Kidney tubule cell (primary cell): ENCODE measurements around the gene TSPAN8.
"Not testable (repeated sequence)": the region's sequence is repeated elsewhere in the genome, so short reads cannot be mapped to it uniquely, and the experiment has no call there.

Experiments used
- DNase-seq: peaks from one replicate; pipeline ENCODE4 v3.0.0-alpha.2; 2018; ENCODE audit warnings: low spot score

TSPAN8 gene

GRCh38 chr12:71157601-71158233 lies at the start of gene TSPAN8:
Gene TSPAN8, minus strand, starts transcription at chr12:71157999. Its CDS starts 321 bp downstream, at chr12:71157678.
- DNase-seq: no peak

GRCh38 chr12:71201136-71201679 lies 43.4 kb upstream of the TSPAN8 start:
- DNase-seq: no peak

DNA sequence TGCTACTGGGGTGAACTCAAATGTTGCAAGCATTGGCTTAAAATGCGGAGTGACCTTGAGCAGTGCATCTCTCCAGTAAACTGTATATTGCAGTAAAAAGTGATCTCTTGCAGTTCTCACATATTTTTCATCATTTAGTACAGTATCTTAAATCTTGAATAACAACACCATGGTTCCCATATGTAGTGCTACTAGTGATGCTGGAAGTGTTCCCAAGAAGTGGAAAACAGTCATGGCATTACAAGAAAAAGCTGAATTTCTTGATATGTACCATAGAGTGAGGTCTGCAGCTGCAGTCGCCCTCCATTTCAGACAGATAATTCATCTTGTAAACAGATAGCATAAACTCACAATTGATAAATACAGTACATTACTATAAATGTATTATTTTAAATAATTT lies 42.9 kb upstream of the TSPAN8 start:
- DNase-seq: no peak

- DNase-seq: peak; percentile 7
Measured at GRCh38 chr12:71197460-71197859, 39.7 kb upstream of the TSPAN8 start.

DNA sequence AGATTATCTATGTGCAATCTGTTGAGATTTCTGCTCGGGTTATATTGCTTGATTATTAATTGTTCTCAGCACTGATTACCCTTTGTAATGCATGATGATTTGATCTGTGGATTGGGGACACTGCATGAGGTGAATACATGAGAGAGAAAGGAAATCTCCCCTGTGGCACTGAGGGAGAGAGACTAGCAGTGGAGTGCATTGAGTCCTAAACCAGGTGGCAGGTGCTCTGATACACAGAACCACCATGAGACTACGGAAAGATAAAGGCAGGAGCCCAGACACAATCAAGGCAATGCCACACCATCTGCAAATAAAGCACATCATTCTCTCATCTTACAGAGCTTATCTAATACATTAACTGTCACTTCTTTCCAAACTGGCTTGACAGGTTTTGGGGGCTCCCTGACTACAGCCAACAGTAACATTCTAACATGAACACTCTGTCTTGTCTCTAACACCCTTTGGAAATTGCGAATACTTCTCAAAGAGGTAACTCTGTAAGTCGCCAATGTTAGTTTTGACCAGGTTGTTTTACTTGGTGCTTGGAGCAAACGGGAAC lies 37.6 kb upstream of the TSPAN8 start:
- DNase-seq: no peak

DNA sequence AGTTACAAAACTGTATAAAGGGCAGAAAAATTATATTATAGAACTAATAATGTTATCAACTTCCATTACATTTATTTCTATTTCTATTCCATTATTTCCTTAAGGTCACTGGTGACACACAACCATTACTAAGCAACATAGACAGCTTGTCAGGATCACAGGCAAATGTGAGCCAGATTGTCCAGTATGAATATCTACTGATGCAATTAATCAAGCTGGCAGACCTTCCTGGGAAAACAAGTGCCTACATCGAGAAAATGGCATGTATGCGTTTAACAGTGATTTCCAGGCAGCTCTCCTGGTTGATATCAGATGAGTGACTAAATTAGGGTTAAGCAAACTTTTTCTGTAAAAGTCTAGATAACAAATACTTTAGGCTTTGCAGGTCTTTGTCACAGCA lies 36.9 kb upstream of the TSPAN8 start:
- no peak for DNase-seq

- no peak for DNase-seq
Measured at GRCh38 chr12:71193041-71193440, 35.2 kb upstream of the TSPAN8 start.

DNA sequence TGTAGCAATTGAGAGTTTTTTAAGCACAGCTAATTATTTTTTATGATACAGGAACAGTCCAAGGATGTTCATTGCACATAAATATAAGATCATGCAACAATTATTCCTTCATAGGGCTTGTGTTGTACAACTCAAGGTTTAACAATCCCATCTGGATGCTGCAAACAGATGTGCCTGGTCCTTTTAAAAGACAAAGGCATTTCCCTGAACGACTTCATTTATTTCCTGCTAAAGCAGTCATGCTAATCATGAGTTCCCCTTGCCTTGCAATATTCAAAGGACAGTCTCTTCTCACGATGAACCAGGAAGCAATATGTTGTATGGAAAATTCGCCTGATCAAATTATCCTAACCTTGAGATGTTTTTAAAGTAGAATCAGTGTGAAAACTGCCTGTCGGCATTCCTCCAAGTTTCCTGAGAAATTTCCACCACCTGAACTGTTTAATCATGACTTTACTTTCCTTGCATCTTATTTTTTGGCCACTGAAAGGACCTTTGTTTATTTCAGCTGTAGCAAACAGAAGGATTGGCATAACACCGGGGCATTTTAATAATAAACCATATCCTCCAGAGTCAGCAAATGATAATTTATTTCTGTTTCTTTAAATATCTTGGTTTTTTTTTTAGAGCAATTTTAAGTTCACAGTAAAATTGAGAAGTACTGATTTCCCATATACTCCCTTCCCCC lies 33.9 kb upstream of the TSPAN8 start:
- DNase-seq: peak; percentile 10

- DNase-seq: no peak
Measured at GRCh38 chr12:71190822-71191221, 33.0 kb upstream of the TSPAN8 start.

GRCh38 chr12:71187379-71187778 lies 29.6 kb upstream of the TSPAN8 start:
- no peak for DNase-seq

GRCh38 chr12:71186571-71187288 lies 28.9 kb upstream of the TSPAN8 start:
- no peak for DNase-seq

DNA sequence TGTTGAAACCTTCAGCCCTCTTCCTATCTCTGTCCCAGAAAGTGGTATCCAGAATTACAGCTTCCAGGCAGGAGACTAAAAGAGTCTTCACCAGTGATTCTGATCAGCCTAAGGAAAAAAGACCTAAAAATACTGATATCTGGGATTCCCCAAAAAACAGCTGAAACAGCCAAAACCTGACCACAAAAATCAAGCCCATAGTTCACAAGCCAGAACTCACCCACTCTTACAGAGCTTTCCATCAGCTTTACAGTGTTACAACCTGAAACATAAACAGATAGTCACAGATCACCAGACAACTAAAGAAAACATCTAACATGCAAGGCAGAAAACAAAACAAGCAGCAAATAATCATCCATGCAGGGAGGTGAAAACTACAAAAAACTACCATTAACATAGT lies 26.0 kb upstream of the TSPAN8 start:
- DNase-seq: no peak

DNA sequence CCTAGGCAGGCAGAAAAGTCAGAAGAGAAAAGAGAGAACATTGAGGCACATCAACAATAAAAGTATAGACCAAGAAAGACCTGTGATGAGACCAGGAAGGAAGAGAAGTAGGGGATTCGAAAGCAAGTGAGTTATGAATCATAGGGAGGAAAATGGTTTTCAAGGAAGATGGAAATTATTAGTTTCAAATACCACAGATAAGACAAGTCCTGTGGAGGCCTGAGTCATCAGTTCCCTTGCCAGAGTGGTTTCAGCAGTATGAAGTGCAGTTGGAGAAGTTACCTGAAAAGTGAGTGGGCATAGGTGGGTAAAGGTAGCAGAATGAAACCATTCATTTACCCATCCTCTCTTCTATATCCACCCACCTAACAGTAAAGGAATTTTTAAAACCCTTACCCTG lies 25.2 kb upstream of the TSPAN8 start:
- DNase-seq: peak; percentile 79

DNA sequence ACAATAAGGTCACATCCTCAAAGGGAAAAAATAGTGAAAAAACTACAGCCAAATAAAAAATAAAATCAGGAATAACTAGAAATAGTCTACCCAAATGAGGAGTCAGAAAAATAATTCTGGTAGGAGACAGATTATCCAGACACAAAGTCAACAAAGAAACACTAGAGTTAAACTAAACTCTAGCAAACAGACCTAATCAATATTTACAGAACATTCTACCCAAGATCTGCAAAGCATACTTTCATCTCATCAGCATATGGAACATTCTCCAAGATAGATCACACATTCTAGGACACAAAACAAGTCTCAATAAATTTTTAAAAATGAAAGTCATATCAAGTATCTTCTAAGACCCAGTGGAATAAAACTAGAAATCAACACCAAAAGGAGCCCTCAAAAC lies 20.4 kb upstream of the TSPAN8 start:
- no peak for DNase-seq

- DNase-seq: no peak
Measured at GRCh38 chr12:71174825-71175224, 17.0 kb upstream of the TSPAN8 start.

DNA sequence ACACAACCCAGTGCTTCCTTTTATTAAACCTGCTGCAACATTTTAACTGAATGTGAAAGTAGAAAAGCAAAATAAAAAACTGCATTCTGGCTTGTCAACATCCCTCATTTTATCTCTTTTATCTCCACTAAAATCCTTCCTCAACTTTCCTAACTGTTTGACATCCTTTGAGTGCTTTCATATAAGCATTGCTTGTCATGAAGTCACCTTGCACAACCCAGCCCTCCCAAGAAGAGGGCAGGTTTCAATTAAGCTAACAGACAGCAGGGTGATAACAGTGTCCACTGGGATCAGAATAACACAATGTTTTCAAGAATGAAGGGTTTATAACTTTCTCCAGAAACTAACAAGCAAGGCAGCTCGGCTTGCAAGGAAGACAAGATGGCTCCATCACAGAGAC lies 16.3 kb upstream of the TSPAN8 start:
- DNase-seq: no peak

DNA sequence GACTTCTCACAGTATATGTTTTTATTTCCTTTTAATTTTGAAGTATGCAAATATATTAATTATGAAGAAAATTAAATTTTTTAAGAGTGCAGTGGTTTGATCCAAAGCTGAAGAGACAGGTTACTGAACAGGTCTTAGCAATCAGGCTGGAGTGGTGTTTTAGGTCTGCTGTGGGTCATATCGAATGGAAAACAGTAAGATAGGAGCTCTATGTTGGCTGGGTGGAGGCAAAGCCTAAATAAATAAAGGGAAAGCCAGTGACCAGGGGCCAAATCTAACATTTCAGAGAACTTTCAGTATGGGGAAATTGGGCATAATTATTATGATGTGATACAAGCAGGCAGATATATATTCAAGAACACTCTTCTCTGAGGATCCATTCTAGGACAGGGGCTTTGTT lies 12.7 kb upstream of the TSPAN8 start:
- no peak for DNase-seq

- DNase-seq: no peak
Measured at GRCh38 chr12:71169286-71169685, 11.5 kb upstream of the TSPAN8 start.

GRCh38 chr12:71166862-71167496 lies 9.2 kb upstream of the TSPAN8 start:
- no peak for DNase-seq

- DNase-seq: no peak
Measured at GRCh38 chr12:71166280-71166679, 8.5 kb upstream of the TSPAN8 start.

GRCh38 chr12:71165780-71166179 lies 8.0 kb upstream of the TSPAN8 start:
- DNase-seq: not testable (repeated sequence)

GRCh38 chr12:71164568-71165197 lies 6.9 kb upstream of the TSPAN8 start:
- peak; percentile 94 for DNase-seq
